ENCODE measurements around the gene CEBPE.
A peak's percentile ranks its signal among the peaks of the same experiment; 100 is the strongest.

The CEBPE gene

DNA sequence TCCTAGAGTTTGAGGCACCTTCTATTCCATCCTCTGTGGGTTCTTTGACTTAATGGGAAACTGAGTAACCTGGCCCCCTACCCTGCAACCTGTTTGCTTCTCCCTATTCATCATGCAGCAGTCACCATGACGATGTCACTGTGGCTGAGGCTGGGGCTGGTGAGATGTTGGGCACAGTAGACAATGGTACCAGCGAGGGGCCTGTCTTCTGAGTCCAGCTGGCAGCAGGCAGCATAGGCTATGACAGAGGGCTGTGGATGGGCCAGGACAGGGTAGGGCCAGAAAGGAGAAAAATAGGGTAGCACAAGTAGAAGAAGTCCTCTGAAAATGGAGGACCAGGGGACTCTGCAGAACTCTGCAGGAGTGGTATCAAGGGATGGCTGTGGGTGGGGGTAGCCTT is 16.3 kb downstream of the CEBPE start:
- no peak for DNase-seq (ENCODE audit: low read depth)

DNA sequence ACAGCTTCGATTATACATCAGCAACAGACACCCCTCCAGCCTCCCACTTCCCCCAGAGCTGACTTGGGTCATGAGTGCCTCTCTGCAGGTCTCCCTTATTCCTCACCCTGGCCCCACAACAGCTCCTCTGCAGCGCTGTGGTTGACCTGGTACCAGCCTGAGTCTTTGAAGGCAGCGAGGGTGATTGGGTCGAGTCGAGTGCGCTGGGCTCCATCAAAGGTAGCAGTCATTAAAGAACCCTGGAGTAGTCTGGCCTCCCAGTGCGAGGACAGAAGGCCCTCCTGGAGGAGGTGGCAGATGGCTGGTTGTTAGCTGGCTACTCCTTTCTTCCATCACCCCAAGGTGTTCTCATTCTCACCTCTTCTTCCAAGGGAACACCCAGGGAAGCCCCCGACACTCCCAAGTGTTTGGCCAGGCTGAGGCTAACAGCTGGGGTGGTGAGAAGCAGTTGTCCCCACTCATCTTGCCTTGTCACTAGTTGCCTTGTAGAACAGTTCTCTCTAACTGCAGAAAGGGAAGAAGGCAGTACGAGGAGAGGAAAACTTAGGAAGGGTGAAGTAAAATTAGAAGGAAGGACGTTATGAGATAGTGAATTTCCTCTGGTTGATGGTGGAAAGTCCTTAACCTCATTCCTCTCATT is 16.9 kb downstream of the CEBPE start:
- DNase-seq (ENCODE audit: low read depth) = no peak

DNA sequence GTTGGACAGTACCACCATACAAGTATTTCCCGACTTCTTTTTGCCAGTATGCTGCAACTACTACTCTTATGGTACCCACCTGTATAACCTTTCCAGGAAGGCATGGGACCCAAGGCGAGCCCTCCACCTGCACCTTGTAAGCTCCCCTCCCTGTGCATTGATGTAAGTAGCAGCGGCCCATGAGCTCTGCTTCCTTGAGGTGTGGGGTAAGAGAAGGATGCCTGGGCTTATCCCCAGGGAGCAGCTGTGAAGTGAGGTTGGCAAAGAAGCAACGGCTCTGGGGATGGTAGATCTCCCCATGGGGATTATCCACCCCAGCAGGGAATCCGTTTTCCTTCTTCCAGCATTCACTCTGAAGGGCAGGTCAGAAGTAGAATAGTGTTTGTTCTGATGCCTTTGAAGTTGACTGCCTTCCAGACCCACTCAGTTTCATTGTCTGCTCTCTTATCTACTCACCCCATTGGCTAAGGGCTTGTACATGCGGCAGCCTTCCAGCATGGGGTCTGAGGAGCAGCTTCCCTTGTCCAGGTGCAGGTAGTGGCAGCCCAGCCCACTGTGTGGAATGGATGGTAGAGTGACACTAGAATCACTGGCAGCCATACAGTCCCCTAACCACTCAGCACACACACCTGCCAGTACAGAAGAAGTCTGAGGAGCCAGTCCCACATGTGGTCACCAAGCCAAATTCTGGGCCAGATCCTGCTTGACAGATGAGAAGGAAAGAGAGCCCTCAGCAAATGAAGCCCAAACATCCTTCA is 17.7 kb downstream of the CEBPE start:
- no peak for DNase-seq (ENCODE audit: low read depth)

DNA sequence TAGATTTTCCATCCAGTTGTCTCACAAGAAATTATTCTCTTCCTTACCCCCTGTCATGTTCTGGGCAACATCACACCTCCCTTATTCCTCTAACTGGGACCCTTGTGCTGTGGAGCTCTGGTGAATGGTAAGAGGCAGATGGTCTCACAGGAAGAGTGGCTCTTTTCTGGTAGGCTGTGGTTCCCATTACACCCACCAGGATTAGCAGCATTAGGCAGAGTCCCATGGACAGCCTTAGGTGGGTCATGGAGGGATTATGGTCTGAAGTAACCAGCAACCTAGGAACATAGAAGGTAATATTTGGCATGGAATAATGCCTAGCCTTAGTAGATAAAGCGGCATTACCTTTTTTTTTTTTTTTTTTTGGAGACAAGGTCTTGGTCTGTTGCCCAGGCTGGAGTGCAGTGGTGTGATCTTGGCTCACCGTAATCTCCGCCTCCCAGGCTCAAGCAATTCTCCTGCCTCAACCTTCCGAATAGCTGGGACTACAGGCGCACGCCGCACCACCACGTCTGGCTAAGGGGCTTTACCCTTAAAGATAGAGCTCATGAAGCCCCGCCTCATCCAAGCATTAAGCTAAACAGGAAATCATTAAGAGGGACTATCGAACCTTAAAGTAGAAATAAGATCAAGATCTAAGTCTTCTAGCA is 19.7 kb downstream of the CEBPE start:
- DNase-seq (ENCODE audit: low read depth) = no peak

DNA sequence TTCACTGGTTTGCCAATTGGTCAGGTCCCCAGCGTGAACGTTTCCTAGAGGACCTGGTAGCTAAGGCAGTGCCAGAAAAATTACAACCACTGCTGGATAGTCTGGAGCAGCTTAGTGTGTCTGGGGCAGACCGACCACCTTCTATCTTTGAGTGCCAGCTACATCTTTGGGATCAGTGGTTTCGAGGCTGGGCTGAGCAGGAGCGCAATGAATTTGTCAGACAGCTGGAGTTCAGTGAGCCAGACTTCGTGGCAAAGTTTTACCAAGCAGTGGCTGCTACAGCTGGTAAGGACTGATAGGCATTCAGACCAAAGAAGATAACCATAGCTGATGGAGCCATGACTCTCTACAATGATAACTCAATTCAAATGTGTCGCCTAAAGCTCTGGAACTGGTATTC is 21.3 kb downstream of the CEBPE start:
- no peak for DNase-seq (ENCODE audit: low read depth)

DNA sequence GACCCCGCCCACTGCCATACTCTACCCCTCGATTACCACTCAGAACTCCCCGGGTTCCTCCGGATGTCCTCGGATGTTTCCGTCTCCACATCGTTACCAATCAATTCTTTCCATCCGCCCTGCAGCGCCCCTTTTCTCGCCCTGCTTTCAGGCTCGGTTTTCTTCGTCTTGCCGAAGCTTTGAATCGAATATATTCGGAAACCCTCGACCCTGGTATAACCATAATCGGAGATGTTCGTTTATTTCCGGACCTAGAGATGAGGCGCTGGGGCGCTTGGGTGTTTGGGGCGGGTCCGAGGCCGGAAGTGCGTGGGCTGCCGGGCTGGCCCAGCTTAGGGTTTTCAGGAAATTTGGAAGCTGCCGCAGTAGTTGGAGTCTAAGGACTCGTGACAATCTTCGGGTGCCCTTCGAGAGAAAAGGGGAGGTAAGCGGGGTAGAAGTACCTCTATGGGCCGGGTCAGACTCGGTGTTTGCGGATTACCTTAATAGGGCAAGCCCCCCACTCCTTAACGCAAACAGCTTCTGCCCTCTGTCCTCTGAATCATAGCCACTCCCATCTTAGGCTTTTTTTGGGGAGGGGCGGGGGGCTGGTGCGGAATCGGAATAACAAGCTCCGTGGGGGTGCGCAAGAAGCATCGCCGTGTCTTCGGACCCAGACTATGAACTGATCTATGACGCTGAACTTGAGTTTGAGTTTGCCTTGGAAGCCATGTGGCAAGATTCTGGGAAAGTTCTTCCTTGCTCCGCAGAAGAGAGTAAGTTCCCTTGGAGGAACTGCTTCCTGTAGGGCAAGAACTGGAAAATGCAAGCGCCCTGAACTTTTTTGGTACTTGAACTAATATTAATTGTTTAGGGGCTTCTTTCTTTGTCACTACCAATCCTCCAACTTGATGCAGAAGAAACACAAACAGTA is 23.6 kb downstream of the CEBPE start, which contains the start of gene C14orf119:
Gene C14orf119 (plus strand): TSS at position 310 of the 913 bp plus-strand sequence. CDS start 2,154 bp downstream, outside the sequence.
- peak; percentile 99 for DNase-seq (ENCODE audit: low read depth)

DNA sequence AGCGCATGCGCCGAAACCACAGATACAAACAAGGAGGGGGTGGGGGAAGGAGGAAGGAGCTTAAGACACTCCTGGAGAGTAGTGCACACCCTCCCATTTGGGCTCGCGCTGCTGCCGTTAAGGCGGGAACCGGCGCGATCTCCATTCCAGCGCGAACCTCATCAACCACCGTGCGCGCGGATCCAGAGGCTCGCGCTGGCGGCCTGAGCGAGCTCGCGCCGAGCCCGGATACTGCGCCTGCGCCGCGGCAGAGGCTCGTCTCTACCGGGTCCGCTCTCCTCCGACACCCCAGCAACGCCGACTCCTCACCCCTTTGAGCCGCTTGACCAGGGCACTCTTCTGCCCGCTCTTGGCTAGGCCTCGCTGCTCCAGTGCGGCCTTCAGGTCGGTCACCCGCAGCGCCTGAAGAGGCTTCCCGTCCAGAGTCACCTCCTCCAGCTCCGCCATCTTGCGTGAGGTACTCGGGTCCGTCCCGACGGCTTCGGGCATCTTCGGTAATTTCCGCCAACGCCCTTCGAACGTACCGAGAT is 24.3 kb downstream of the CEBPE start, which contains the start of gene ACIN1:
Gene ACIN1 (minus strand): TSS at position 471 of the 530 bp plus-strand sequence. CDS start 24 bp downstream, at position 447.
- DNase-seq (ENCODE audit: low read depth) = no peak

DNA sequence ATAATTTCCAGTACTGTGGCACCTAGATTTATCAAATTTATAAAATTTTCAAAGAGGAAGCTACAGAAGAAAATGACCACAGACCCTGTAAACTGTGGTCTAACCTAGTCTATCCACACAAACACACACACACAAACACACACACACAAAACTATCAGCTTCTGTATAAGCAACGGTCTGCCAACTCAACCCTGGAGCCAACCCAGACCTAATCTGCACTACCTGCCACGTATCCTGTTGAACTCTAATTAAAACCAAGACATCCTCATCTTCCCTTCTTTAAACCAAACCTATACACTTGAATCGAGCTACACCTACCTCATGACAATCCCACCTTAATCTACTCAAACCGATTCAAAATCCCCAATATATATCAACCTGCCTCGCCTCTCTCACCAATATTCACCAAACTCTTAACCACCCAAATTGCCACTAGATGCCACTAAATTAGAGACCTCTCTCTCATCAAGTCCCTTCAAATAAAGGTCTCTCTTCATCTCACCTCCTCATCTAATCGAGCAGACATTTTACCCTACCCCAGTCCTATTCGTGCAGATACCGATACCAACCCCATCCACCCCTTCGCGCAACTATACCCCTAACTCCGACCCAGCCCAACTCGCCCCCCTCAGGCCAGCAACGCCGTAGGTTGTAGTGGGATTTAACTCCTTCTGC is 24.9 kb downstream of the CEBPE start:
- DNase-seq (ENCODE audit: low read depth) = peak; percentile 46

DNA sequence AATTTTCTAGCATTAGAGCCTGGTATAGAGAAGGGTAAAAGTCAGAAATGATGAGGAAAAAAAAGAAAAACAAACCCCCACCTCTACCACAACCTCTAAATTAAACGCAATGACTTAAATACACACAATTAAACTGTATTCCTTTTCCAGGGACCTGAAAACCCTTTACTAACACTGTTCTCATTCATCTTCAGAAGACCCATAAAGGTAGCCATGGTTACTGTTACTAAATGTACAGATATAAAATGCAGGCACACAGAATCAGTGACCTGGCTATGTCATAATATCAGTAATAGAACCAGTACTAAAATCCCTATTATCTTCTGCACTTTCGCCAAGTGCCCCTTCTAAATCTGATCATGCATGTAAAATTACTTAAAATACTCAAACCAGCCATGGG is 25.5 kb downstream of the CEBPE start:
- DNase-seq (ENCODE audit: low read depth) = no peak

DNA sequence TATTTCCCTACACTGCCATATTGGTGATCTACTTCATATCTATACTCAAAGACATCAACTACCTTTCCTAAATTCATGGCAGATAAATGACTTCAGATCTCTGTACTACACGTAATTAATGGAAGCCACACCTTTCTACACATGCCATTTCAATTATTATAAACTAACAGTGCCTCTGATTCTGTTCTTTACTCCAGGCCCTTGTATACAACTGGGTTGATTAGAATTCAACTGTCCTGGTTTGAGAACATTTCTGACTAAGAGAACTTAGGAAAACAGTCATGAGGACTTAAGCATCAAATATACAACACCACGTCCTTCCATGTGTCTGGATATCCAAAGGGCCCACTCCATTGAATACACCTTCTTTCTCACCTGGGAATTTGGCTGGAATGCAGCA is 26.0 kb downstream of the CEBPE start:
- no peak for DNase-seq (ENCODE audit: low read depth)

DNA sequence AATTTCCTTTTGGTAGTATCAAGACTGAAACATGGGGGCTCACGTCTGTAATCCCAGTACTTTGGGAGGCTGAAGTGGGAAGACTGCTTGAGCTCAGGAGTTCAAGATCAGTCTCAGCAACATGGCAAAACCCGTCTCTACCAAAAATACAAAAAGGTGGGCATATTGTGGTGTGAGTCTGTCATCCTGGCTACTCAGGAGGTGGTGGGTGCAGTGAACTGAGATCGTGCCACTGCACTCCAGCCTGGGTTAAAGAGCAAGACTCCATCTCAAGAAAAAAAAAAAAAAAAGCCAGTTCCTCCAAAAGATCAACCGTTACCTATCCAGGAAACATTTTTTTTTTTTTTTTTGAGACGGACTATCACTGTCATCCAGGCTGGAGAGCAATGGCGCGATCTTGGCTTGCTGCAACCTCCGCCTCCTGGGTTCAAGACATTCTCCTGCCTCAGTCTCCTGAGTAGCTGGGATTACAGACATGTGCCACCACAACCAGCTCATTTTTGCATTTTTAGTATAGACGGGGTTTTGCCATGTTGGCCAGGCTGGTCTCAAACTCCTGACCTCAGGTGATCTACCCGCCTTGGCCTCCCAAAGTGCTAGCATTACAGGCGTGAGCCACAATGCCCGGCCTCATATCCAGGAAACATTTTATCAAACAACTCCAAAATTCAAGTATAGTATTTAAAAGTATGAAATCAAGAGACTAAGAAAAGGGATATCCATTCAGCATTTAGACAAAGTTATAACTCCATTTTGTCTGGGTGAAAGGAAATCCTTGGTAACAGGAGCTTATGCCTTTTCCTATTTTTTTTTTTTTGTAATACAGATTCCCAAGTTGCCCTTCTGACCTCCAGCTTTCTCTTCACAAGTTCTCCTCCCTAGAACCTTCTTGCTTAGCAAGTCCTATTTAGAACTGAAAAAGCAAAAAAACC is 27.5 kb downstream of the CEBPE start:
- DNase-seq (ENCODE audit: low read depth) = no peak

DNA sequence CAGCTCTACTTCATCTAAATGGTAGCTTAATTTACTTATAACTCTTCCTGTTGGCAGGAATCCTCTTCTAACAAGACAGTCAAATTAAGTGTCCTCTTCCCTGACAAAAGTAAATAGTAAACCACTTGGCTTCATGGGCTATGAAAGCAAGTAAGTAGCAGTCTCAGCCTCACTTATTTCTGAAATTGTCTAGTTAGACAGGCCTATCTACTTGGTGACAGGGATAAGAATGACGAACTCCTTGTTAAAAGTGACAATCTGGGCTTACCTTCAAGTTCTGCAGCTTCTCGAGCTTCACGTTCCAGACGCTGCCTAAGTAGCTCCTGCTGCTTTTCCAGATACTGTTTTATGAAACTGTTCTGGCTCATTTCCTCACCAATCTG is 28.8 kb downstream of the CEBPE start:
- no peak for DNase-seq (ENCODE audit: low read depth)

DNA sequence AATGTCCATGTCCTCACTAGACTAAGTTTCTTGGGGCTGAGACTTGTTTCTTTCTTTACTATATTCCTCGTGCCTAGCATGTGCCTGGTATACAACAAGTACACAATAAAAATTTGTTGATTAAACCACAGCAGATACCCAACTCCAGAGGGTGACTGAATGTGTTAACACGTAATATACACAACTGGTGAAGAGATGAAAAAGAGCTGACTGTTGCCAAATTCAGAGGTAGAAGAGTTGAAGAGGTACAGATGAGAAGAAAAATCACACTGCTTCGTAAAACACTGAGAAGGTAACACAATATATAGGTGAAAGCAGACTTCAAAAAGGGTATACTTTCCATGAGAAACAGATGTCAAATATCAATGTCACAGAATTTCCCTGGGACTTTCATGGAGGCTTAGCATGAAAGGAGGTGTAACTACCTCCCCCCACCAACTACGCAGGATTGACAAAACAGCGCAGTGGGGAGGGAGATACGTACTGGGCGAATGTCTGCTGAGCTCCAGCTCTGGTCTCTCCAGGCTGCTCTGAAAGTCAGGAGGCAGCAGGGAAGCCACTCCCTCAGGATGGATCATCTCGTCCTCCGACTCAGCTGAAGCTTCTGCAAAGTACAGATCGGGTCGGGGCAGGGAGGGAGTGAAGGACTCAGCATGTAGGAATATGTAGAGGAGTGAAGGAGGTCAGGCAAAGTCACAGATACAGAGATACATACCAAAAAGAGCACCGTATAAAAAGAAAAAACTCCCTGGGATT is 29.4 kb downstream of the CEBPE start:
- DNase-seq (ENCODE audit: low read depth) = no peak

DNA sequence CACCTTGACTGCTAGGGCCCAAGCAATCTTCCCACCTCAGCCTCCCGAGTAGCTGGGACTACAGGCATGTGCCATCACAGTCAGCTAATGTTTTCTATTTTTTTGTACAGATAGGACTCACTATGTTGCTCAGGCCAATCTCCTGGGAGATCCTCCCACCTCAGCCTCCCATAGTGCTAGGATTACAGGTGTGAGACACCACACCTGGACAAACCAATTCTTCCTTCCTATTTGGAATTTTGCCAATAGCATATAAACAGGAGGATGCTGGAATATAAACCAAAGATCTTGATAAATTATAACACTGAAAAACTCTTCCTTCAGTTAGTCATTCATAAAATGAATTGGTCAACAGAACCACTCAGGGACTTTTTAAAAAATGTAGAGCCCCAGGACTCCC is 32.5 kb downstream of the CEBPE start:
- DNase-seq (ENCODE audit: low read depth) = no peak

DNA sequence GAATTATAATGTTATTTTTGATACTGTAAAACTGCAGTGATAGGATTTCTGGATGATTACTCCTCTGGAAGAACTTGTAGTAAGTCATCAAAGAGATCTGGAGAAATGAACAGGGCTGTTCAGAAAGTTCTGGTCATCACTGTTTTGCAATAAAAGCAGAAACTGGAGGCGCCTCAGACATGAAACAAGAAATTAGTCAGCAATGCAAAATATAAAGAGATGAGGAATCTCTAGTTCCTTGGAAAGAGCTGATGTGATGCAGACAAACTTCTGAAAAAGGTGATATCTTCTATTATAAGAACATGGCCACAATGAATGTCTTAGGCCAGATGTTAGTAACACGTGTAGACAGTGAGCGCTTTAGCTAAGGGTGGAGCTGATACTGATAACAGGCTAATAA is 33.6 kb downstream of the CEBPE start:
- DNase-seq (ENCODE audit: low read depth) = no peak

DNA sequence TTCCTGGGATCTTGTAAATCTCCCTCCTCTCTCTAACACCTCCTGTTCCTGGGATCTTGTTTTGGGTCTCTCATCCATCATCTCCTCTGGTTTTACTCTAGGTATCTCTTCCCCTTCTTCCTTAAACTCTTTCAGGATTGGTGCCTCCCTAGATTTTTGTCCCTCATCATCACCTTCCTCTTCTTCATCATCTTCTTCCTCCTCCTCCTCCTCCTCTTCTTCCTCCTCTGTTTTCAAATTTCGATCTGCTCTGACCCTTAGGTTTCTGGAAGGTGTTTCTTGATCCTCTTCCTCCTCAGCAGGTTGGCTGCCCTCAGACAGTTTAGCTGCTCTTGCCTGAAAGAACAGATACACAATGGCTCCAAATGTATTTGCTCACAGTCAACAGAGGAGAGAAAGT is 38.6 kb downstream of the CEBPE start:
- no peak for DNase-seq (ENCODE audit: low read depth)

DNA sequence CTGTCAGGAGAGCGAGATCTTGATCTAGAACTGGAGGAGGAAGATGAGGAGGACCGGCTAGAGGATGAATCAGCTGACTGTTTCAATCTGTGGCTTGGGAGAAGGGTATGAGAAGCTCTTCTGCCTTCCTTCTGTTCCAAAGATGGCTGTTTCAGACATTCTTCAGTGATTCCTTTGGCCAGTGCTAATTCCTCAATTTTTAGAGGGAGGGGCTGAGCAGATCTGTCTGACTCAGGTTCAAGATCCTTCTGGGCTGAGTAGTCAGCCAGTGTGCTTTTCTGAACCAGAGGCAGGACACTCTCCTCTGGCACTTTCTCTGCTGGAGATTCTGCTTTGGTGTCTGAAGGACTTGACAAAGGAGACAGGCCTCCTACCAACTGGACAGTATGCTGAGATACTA is 39.3 kb downstream of the CEBPE start:
- no peak for DNase-seq (ENCODE audit: low read depth)

DNA sequence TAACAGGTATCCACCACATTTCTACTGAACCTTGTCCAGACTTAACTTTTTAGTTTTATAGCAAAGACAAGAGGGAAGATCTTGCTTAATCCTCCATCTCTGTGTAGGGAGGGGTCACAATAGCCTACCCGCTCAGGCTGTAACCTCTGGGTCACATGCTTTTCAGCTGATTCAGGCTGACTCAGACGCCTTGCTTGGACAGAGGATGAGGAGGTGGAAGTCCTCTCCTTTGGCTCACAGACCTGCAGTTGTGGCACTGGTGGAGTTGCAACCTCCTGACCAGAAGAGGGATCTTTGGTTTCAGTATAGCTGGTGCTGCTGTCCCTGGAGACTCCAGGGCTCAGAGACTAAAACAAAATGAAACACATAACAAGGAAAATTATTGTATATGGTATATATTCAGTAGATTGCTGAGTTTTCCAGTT is 40.4 kb downstream of the CEBPE start:
- no peak for DNase-seq (ENCODE audit: low read depth)

DNA sequence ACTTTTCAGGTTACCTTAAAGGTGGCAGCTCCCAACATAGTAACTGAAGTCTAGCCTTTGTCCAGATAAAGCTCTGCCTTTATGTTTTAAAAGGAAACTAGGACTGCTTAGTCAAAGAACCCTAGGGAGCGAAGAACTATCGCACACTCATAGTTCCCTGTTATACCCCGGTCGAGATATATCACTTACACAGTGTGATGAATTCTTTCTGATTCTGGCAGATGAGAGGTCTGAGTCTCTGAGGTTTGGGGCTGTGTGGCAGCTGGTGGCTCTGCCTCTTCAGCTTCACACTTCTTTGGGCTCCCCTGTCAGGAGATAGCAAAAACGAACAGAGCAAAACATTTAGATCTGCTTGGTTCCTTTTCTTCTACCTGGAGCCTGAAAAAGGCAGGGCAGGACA is 41.1 kb downstream of the CEBPE start:
- no peak for DNase-seq (ENCODE audit: low read depth)
